Right lobe of liver (tissue), 4 donors: ENCODE measurements around the gene AP1G2.

Experiments
- POLR2A ChIP-seq: fragments of 450-650 bp; IDR thresholded peaks from one replicate; pipeline ENCODE4 v1.6.1; 2017; ENCODE audit warnings: antibody characterized with exemption, mild to moderate bottlenecking
- TF ChIP-seq, protein P1 (sequence below), 4 donors: fragments of 200-600 bp in 3 of 4; fragments of 450-650 bp in 1 of 4; IDR thresholded peaks; one replicate each; pipeline versions ENCODE4 v1.5.1 to v1.8.0; 2016 to 2022; ENCODE audit warnings: antibody characterized with exemption in 4 of 4, mild to moderate bottlenecking in 2 of 4
- donor health status: DM: no; HTN: no; CAD: no.
- donor health status: DM: no; HTN: no; CAD: no.
- donor health status: DM: no; HTN: yes; CAD: no.

DNA sequence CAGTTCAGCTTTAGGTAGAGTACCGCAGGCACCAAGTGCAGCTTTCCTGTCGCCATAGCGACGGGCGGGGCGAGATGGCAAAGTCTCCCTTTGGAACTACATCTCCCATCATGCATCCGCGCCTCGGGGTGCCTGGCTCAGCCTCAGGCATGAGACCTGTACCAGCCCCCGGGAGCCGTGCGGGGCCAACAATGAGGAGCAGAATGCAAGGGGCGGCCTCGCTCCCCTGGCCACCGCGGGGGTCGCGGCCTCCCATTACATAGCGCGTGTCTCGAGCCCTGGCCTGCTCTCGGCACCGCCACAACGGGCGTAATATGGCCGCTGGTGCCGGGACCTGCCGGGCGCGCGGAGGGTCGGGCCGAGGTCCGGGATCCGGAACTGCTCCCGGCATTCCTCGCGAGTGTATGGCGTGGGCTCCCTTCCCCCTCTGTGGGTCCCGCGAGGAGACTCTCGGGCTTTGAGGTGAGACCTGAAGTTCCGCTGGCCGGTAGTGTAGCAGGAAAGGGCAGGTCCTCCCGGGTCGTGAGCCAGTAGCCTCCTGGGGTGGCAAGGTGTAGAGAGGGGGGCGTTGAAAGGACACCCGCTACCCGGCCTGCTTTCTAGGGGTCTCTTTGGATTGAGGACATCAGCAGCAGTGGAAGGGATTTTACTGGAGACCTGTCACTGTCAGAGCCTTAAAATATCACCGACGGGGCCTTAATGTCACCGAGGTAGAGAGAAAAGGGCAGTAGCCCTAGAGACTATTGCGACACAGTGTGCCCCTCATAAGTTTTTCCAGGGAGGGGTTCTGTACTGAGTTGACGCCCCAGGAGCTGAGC lies 11.5 kb downstream of the AP1G2 start, which contains the start of gene THTPA:
- TF ChIP-seq, protein P1, sequence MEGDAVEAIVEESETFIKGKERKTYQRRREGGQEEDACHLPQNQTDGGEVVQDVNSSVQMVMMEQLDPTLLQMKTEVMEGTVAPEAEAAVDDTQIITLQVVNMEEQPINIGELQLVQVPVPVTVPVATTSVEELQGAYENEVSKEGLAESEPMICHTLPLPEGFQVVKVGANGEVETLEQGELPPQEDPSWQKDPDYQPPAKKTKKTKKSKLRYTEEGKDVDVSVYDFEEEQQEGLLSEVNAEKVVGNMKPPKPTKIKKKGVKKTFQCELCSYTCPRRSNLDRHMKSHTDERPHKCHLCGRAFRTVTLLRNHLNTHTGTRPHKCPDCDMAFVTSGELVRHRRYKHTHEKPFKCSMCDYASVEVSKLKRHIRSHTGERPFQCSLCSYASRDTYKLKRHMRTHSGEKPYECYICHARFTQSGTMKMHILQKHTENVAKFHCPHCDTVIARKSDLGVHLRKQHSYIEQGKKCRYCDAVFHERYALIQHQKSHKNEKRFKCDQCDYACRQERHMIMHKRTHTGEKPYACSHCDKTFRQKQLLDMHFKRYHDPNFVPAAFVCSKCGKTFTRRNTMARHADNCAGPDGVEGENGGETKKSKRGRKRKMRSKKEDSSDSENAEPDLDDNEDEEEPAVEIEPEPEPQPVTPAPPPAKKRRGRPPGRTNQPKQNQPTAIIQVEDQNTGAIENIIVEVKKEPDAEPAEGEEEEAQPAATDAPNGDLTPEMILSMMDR (IDR thresholded peaks at IDR 0.05), result no peak
- no peak for TF ChIP-seq POLR2A
